ENCODE measurements around the gene NUDT19. TPM values are rescaled to one million over a fixed set of nuclear protein-coding genes. Genes with fewer than 3 reads are reported as not detected.
"Not testable (repeated sequence)": the region's sequence is repeated elsewhere in the genome, so short reads cannot be mapped to it uniquely, and the experiment has no call there.

Gene NUDT19
- 3.1 TPM for polyA plus RNA-seq

- Mint-ChIP-seq H3K9me3 (no peaks in the 10 kb centered on the region), H3K4me3 (peak within 1 kb of the TSS; percentile 87 to 98 (median 92)), H3K27ac (peak within 1 kb of the TSS; percentile 76 to 95 (median 90)), H3K36me3 (peaks cover 1% of the 10 kb centered on the region), H3K4me1 (peaks cover 34 to 42% (median 37%) of the 10 kb centered on the region in 3 donors), H3K27me3 (no peaks in the 10 kb centered on the region)
These were observed at the start of gene NUDT19 for GRCh38 chr19:32691291-32691951. Gene NUDT19 (plus strand): TSS chr19:32691821. CDS start chr19:32691961, 140 bp downstream.

- no peak overlapping the region for H3K4me3 Mint-ChIP-seq
These were observed 48.9 kb upstream of the NUDT19 start for GRCh38 chr19:32642771-32643170.

GRCh38 chr19:32646556-32646955, 45.1 kb upstream of the NUDT19 start:
- H3K4me1 Mint-ChIP-seq: peaks cover 0 to 3% (median 0%) of the 10 kb centered on the region in 3 donors
- H3K27ac Mint-ChIP-seq: no peak overlapping the region
- no peaks in the 10 kb centered on the region for H3K9me3 Mint-ChIP-seq
- peaks cover 7% of the 10 kb centered on the region for H3K36me3 Mint-ChIP-seq
- H3K4me3 Mint-ChIP-seq: no peak overlapping the region
- no peaks in the 10 kb centered on the region for H3K27me3 Mint-ChIP-seq

More at GRCh38 chr19:32642771-32643170, 48.9 kb upstream of the NUDT19 start:
- H3K27ac Mint-ChIP-seq: peak overlapping the region in 1 of 3 donors; percentile 67
- peaks cover 13% of the 10 kb centered on the region for H3K36me3 Mint-ChIP-seq
- H3K4me1 Mint-ChIP-seq: peaks cover 0 to 3% (median 0%) of the 10 kb centered on the region in 3 donors
- peaks cover 0 to 3% (median 2%) of the 10 kb centered on the region in 3 donors for H3K9me3 Mint-ChIP-seq
- no peaks in the 10 kb centered on the region for H3K27me3 Mint-ChIP-seq

DNA sequence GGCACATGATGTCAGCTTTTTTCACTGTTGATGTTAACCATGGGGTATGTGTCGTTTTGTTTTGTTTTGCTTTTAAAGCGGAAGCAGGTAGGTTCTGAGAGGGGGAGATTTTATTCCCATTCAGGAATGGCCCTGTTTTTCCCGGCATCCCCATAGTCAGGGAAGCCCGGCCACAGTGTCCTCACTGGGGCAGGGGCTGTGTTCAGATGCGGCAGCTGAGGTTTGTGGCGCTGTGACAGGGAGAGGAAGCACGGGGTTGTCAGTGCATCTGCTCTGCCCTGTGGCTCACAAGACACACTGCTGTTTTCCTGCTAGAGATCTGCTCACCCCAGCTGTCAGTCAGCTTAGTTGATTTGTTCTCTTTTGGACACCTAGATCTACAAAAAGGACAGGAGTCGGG, 44.3 kb upstream of the NUDT19 start:
- no peaks in the 10 kb centered on the region for H3K9me3 Mint-ChIP-seq
- H3K27me3 Mint-ChIP-seq: no peaks in the 10 kb centered on the region
- peaks cover 0 to 3% (median 0%) of the 10 kb centered on the region in 3 donors for H3K4me1 Mint-ChIP-seq
- no peak overlapping the region for H3K4me3 Mint-ChIP-seq
- peaks cover 7% of the 10 kb centered on the region for H3K36me3 Mint-ChIP-seq
- H3K27ac Mint-ChIP-seq: no peak overlapping the region

DNA sequence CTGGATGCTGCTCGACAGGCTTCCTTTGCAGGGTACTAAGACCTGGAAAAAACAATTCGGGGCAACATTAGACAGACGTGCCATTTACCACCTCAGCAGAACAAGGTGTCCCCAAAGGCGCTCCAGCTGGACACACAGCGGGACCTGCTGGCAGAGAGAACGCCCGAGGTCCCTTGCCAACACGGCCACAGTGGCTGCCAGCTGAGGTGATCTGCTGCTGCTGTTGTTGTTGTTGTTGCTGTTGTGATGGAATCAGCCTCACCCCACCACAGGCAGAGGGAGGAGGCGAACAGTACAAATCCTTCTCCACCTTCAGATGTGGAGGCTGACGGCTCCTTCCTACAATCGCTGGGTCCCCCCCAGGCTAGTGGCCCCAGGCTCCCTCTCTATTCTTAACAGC, 41.9 kb upstream of the NUDT19 start:
- H3K27ac Mint-ChIP-seq: no peak overlapping the region
- H3K36me3 Mint-ChIP-seq: peaks cover 6% of the 10 kb centered on the region
- peaks cover 0 to 4% (median 0%) of the 10 kb centered on the region in 3 donors for H3K4me1 Mint-ChIP-seq
- H3K27me3 Mint-ChIP-seq: no peaks in the 10 kb centered on the region
- no peaks in the 10 kb centered on the region for H3K9me3 Mint-ChIP-seq
- no peak overlapping the region for H3K4me3 Mint-ChIP-seq

- peaks cover 0 to 4% (median 0%) of the 10 kb centered on the region in 3 donors for H3K4me1 Mint-ChIP-seq
- no peaks in the 10 kb centered on the region for H3K27me3 Mint-ChIP-seq
- H3K36me3 Mint-ChIP-seq: peaks cover 6% of the 10 kb centered on the region
- no peaks in the 10 kb centered on the region for H3K9me3 Mint-ChIP-seq
- no peak overlapping the region for H3K27ac Mint-ChIP-seq
- H3K4me3 Mint-ChIP-seq: no peak overlapping the region
These were observed 41.0 kb upstream of the NUDT19 start for GRCh38 chr19:32650671-32651070.

GRCh38 chr19:32651729-32652140, 39.9 kb upstream of the NUDT19 start:
- H3K36me3 Mint-ChIP-seq: peaks cover 9% of the 10 kb centered on the region
- H3K9me3 Mint-ChIP-seq: no peaks in the 10 kb centered on the region
- H3K4me3 Mint-ChIP-seq: peak overlapping the region in 1 of 4 donors; percentile 74

GRCh38 chr19:32652331-32652730, 39.3 kb upstream of the NUDT19 start:
- H3K4me3 Mint-ChIP-seq, H3K4me1 Mint-ChIP-seq, H3K27ac Mint-ChIP-seq, H3K36me3 Mint-ChIP-seq, H3K9me3 Mint-ChIP-seq, H3K27me3 Mint-ChIP-seq: not testable (repeated sequence)

More at GRCh38 chr19:32651729-32652140, 39.9 kb upstream of the NUDT19 start:
- Mint-ChIP-seq H3K27me3 (no peaks in the 10 kb centered on the region), H3K27ac (no peak overlapping the region), H3K4me1 (peaks cover 0 to 2% (median 0%) of the 10 kb centered on the region in 3 donors)

DNA sequence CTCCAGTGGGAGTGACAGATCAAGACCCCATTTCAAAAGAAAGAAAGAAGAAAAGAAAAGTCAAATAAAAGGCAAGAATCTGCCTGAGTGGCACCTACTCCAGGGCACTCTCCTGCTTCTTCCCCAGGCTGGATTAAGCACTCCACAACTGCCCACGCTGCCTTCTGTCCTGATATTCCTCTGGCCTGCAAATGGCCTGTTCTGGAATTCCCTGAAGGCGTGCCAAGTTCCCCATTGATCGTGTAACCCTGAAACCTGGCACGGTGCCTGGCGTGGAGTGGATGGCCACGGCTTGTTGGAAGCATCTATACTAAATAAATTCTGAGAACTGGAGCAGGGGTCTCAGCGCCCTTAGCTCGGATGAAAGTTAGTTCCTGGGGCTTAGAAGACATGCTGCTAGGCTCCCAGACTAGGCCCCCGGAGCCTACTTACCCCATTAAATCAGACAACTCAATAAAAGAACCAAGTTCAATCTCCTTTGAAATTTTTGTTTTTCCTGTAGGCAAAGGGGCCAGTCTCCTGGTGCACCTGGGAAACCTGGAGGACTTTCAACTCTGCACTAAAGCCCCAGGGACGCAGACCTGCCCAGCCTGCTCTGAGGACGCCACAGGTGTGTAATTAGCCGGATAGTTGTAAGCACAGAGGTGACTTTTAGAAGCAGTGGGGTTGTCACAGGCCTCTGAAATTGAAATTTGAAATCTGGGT, 38.6 kb upstream of the NUDT19 start:
- peaks cover 8% of the 10 kb centered on the region for H3K36me3 Mint-ChIP-seq

GRCh38 chr19:32653599-32653915, 38.1 kb upstream of the NUDT19 start:
- Mint-ChIP-seq H3K4me1 (peaks cover 0 to 2% (median 0%) of the 10 kb centered on the region in 3 donors), H3K36me3 (peaks cover 4% of the 10 kb centered on the region), H3K27me3 (no peaks in the 10 kb centered on the region), H3K4me3 (no peak overlapping the region), H3K9me3 (no peaks in the 10 kb centered on the region), H3K27ac (no peak overlapping the region)

More for the DNA sequence above, 38.6 kb upstream of the NUDT19 start:
- Mint-ChIP-seq H3K27me3 (no peaks in the 10 kb centered on the region), H3K4me3 (no peak overlapping the region), H3K27ac (no peak overlapping the region), H3K4me1 (peaks cover 0 to 2% (median 0%) of the 10 kb centered on the region in 3 donors), H3K9me3 (no peaks in the 10 kb centered on the region)

DNA sequence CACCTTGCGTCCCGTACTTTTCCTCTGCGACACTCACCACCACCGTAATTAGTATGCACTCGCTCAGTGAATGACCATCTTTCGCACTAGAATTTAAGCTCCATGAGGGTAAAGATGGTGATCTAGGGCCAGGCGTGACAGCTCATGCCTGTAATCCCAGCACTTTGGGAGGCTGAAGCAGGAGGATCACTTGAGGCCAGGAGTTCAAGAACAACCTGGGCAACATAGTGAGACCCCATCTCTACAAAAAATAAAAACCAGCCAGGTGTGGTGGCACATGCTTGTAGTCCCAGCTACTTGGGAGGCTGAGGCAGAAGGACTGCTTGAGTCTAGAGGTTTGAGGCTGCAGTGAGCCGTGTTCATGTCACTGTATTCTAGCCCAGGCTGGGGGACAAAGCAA, 35.2 kb upstream of the NUDT19 start:
- not testable (repeated sequence) for H3K4me3 Mint-ChIP-seq, H3K27me3 Mint-ChIP-seq, H3K9me3 Mint-ChIP-seq, H3K36me3 Mint-ChIP-seq, H3K4me1 Mint-ChIP-seq, H3K27ac Mint-ChIP-seq

GRCh38 chr19:32658075-32658474, 33.5 kb upstream of the NUDT19 start:
- H3K27ac Mint-ChIP-seq: peak overlapping the region in 1 of 3 donors; percentile 58
- no peaks in the 10 kb centered on the region for H3K9me3 Mint-ChIP-seq
- H3K4me1 Mint-ChIP-seq: peaks cover 0 to 13% (median 6%) of the 10 kb centered on the region in 3 donors
- no peak overlapping the region for H3K4me3 Mint-ChIP-seq
- peaks cover 3% of the 10 kb centered on the region for H3K36me3 Mint-ChIP-seq
- H3K27me3 Mint-ChIP-seq: no peaks in the 10 kb centered on the region

- Mint-ChIP-seq H3K36me3 (peaks cover 3% of the 10 kb centered on the region), H3K4me3 (no peak overlapping the region), H3K27ac (no peak overlapping the region), H3K27me3 (no peaks in the 10 kb centered on the region), H3K9me3 (no peaks in the 10 kb centered on the region), H3K4me1 (peaks cover 0 to 13% (median 7%) of the 10 kb centered on the region in 3 donors)
These were observed 33.1 kb upstream of the NUDT19 start for GRCh38 chr19:32658527-32658926.

DNA sequence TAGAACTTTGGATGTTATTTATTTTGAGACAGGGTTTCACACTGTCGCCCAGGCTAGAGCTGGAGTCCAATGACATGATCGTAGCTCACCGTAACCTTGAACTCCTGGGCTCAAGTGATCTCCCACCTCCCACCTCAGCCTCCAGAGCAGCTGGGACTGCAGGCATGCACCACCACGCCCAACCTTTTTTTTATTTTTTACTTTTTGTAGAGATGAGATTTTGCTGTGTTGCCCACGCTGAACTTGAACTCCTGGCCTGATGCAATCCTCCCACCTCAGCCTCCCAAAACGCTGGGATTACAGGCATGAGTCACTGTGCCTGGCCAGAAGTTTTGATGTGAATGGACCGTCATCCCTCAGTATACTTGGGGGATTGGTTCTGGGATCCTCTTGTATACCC, 30.3 kb upstream of the NUDT19 start:
- Mint-ChIP-seq H3K27ac (no peak overlapping the region), H3K4me1 (peaks cover 0 to 13% (median 9%) of the 10 kb centered on the region in 3 donors), H3K36me3 (peaks cover under 1% of the 10 kb centered on the region), H3K27me3 (no peaks in the 10 kb centered on the region), H3K4me3 (no peak overlapping the region), H3K9me3 (no peaks in the 10 kb centered on the region)

- Mint-ChIP-seq H3K4me1 (peaks cover 0 to 13% (median 9%) of the 10 kb centered on the region in 3 donors), H3K27me3 (no peaks in the 10 kb centered on the region), H3K4me3 (peak overlapping the region in 1 of 4 donors; percentile 43), H3K27ac (peak overlapping the region in 1 of 3 donors; percentile 23), H3K36me3 (no peaks in the 10 kb centered on the region), H3K9me3 (no peaks in the 10 kb centered on the region)
These were observed 29.4 kb upstream of the NUDT19 start for GRCh38 chr19:32662186-32662585.

Measured in IgD-negative memory B cell (primary cell).